HL-60 (cell line): ENCODE results near the gene CHPF2.

Source experiments
- CTCF ChIP-seq: IDR thresholded peaks from one replicate; pipeline ENCODE4 v1.5.1; 2011; ENCODE audit warnings: low read length, control low read depth, inconsistent platforms; ENCODE audit not compliant: insufficient read depth
- POLR2AphosphoS5 ChIP-seq: IDR thresholded peaks from 2 replicates; pipeline ENCODE4 v1.6.1; 2012; ENCODE audit warnings: low read depth

- TF ChIP-seq POLR2AphosphoS5 (no peak), CTCF (no peak)
Observed at GRCh38 chr7:151249034-151249731, 16.9 kb downstream of the CHPF2 start.
